ENCODE measurements around the gene PEX14.

PEX14 gene

GRCh38 chr1:10541286-10541685 is 66.5 kb downstream of the PEX14 start:
- FAIRE-seq (no peak), DNase-seq (ENCODE audit: insufficient read length, low spot score) (no peak)
- no peak for TF ChIP-seq POLR2A (IDR thresholded peaks at IDR 0.05; ENCODE audit: low read depth, low read length)

GRCh38 chr1:10544239-10544638 is 69.5 kb downstream of the PEX14 start:
- TF ChIP-seq POLR2A (IDR thresholded peaks at IDR 0.05; ENCODE audit: low read depth, low read length), result no peak
- FAIRE-seq (no peak), DNase-seq (ENCODE audit: insufficient read length, low spot score) (no peak)

GRCh38 chr1:10546896-10547295 is 72.1 kb downstream of the PEX14 start:
- no peak for DNase-seq (ENCODE audit: insufficient read length, low spot score)
- no peak for TF ChIP-seq POLR2A (IDR thresholded peaks at IDR 0.05; ENCODE audit: low read depth, low read length)

GRCh38 chr1:10549904-10550664 is 75.3 kb downstream of the PEX14 start:
- no peak for FAIRE-seq
- no peak for DNase-seq (ENCODE audit: insufficient read length, low spot score)
- no peak for TF ChIP-seq POLR2A (IDR thresholded peaks at IDR 0.05; ENCODE audit: low read depth, low read length)

More at GRCh38 chr1:10546896-10547295, 72.1 kb downstream of the PEX14 start:
- no peak for FAIRE-seq

- DNase-seq (ENCODE audit: insufficient read length, low spot score) (no peak), FAIRE-seq (no peak)
- no peak for TF ChIP-seq POLR2A (IDR thresholded peaks at IDR 0.05; ENCODE audit: low read depth, low read length)
Measured at GRCh38 chr1:10553118-10553517, 78.4 kb downstream of the PEX14 start.

- no peak for FAIRE-seq
- TF ChIP-seq POLR2A (IDR thresholded peaks at IDR 0.05; ENCODE audit: low read depth, low read length), result no peak
- DNase-seq (ENCODE audit: insufficient read length, low spot score), result no peak
Measured at GRCh38 chr1:10555635-10556429, 81.1 kb downstream of the PEX14 start.

- no peak for TF ChIP-seq POLR2A (IDR thresholded peaks at IDR 0.05; ENCODE audit: low read depth, low read length)
- DNase-seq (ENCODE audit: insufficient read length, low spot score) (no peak), FAIRE-seq (no peak)
Measured at GRCh38 chr1:10556430-10557005, 81.8 kb downstream of the PEX14 start.

- DNase-seq (ENCODE audit: insufficient read length, low spot score), result no peak
- TF ChIP-seq POLR2A (IDR thresholded peaks at IDR 0.05; ENCODE audit: low read depth, low read length), result no peak
- no peak for FAIRE-seq
Measured at GRCh38 chr1:10557714-10558113, 83.0 kb downstream of the PEX14 start.

GRCh38 chr1:10559386-10559785 is 84.6 kb downstream of the PEX14 start:
- FAIRE-seq, result no peak
- TF ChIP-seq POLR2A (IDR thresholded peaks at IDR 0.05; ENCODE audit: low read depth, low read length), result no peak

GRCh38 chr1:10561497-10561896 is 86.7 kb downstream of the PEX14 start:
- TF ChIP-seq POLR2A (IDR thresholded peaks at IDR 0.05; ENCODE audit: low read depth, low read length), result no peak
- FAIRE-seq, result no peak
- DNase-seq (ENCODE audit: insufficient read length, low spot score), result no peak

More at GRCh38 chr1:10559386-10559785, 84.6 kb downstream of the PEX14 start:
- no peak for DNase-seq (ENCODE audit: insufficient read length, low spot score)

GRCh38 chr1:10561955-10562354 is 87.2 kb downstream of the PEX14 start:
- DNase-seq (ENCODE audit: insufficient read length, low spot score) (no peak), FAIRE-seq (no peak)
- TF ChIP-seq POLR2A (IDR thresholded peaks at IDR 0.05; ENCODE audit: low read depth, low read length), result no peak

GRCh38 chr1:10564063-10564462 is 89.3 kb downstream of the PEX14 start:
- DNase-seq (ENCODE audit: insufficient read length, low spot score), result no peak
- no peak for TF ChIP-seq POLR2A (IDR thresholded peaks at IDR 0.05; ENCODE audit: low read depth, low read length)
- FAIRE-seq, result no peak

GRCh38 chr1:10569531-10569930 is 94.8 kb downstream of the PEX14 start:
- DNase-seq (ENCODE audit: insufficient read length, low spot score) (no peak), FAIRE-seq (no peak)
- no peak for TF ChIP-seq POLR2A (IDR thresholded peaks at IDR 0.05; ENCODE audit: low read depth, low read length)

- no peak for TF ChIP-seq POLR2A (IDR thresholded peaks at IDR 0.05; ENCODE audit: low read depth, low read length)
- peak; percentile 15 for DNase-seq (ENCODE audit: insufficient read length, low spot score)
- FAIRE-seq, result peak; percentile 82
Measured at GRCh38 chr1:10575616-10576015, 100.9 kb downstream of the PEX14 start.

Measured in H54 (cell line).